Activated effector memory CD4-positive, alpha-beta T cell treated with anti-CD3 and anti-CD28 coated beads, Interleukin-2, amount 50 U/mL, for 16 hours (primary cell): ENCODE results near the gene ADPRM.

ENCODE experiments used
- DNase-seq: peaks from one replicate; pipeline ENCODE4 v3.0.0-alpha.2; 2020

Gene ADPRM

GRCh38 chr17:10743316-10744009, 46.1 kb downstream of the ADPRM start:
- DNase-seq, result no peak

DNA sequence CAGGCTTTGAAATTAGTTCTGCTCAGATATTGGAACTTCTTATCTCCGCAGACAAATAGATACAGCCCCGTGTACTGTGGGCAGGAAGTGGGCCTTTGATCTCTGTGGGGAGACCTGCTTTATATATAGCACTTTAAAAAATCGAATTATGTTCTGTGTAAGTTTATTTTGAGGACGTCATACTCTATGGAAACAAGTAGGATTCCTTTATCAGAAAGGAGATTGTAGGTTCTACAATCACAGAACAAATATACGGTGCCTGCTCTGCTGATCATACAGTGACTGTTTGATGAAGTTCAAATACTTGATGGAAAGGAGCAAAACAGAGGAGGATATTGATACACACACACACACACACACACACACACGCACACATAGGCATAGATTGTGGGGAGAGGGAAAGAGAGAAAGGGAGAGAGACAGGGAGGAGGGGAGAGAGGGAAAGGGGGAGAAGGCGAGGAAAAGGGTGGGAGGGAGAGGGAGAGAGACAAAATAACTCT, 47.2 kb downstream of the ADPRM start:
- DNase-seq, result no peak

DNA sequence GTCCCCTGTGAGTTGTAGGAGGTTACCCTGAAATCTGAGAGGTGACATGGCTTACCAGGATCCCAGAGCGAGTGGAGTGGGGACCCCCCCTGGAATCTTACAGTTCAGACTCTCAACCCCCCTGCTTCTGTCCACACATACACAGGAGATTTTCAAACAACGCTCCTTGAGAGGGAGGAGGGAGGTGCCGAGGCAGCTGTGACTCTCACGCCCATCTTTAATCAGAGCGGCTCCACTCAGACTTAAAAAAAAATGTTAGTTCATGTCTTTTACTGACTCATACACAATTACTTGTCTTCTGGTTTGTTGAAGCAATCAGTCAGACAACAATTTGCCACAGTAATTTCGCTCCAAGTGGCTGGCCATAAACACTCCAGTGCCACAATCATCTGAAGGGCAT, 47.8 kb downstream of the ADPRM start:
- no peak for DNase-seq

- DNase-seq, result no peak
Measured at GRCh38 chr17:10748531-10749181, 51.3 kb downstream of the ADPRM start.

DNA sequence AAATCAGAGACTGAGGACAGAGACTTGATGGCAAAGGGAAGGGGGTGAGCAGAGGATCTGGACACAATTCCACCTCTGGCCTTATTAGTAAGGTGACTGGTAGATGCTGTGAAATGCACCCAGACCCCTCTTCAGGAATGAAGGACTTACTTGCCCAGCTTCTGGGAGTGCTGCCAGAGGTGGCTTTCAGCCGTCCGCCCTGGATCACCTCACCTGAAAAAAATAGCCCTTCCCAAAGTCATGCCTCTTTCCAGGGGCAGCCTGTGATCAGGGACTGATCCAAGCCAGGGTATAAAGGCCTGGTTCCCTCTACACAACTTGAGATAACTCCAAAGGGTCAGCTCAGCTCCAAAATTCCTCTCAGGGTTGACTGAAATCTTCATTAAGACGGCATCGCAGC, 52.8 kb downstream of the ADPRM start:
- no peak for DNase-seq

GRCh38 chr17:10751563-10751962, 54.2 kb downstream of the ADPRM start:
- no peak for DNase-seq

DNA sequence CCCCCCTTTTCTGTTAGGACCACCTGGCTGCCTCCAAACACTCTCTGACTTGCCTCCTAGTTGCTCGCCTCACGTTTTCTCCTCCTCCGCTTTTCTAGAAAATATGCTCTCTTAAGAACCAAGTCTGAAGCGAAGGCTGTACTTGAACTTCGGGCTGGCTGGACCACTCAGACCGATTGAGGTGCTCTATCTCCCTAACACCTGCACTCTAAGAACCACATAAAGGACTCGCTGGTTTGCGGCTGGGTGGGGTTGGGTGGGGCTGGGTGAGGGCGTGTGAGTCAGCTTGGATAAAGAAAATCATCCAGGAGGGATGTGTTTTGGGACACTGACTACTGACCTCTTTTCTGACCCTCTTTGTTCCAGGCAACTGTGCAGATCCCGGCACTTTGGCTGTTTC, 55.3 kb downstream of the ADPRM start:
- no peak for DNase-seq

DNA sequence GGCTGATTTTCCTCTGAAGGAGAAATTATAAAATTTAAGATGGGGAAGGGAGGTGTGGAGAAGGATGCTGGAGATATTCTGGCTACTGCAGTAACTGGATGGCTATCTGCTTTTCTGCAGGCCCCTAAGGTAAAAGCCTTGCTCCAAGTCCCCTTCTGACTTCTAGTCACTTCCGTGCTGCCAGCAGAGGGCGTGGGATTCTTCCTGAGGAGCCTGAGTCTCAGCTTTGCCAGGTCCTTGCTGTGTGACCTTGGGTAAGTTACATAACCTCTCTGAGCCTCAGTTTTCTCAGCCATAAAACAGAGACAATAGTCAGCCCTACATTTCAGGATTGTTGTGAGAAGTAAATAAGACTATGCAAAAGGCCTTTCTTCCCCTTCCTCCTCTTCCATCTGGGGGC, 56.7 kb downstream of the ADPRM start:
- peak; percentile 70 for DNase-seq

DNA sequence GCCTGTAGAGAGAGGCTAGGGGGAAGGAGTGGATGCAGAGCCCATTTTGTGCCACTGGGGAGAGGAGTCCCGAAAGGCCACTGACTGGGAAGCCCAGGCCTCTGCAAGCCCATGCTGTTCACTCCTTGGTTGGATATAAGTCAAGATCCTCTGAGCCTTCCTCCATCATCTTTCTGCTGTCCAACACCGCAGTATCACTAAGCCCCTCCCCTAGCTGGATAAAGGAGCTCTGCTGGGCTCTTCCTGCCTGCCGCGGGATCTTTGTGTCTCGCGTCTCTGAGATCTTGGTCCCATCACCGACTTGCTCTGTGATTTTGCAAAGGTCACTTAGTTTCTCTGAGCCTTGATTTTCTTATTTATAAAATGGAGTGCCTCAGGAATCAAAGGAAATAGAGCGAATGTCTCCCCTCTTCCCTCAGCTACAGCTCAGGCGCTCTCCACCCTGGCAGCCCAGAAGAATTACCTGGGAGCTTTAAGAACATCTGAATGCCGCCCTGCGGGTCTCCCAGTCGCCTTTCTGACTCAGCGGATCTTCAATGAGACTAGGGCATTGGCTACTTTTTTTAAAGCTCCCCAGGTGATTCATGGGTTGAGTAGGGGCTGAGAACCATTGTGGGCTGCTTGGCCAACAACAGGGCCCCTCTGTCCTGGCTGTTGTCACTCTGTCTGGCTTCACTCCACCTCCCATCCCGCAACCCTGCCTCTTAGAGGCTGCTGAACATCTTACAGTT, 57.6 kb downstream of the ADPRM start:
- no peak for DNase-seq

DNA sequence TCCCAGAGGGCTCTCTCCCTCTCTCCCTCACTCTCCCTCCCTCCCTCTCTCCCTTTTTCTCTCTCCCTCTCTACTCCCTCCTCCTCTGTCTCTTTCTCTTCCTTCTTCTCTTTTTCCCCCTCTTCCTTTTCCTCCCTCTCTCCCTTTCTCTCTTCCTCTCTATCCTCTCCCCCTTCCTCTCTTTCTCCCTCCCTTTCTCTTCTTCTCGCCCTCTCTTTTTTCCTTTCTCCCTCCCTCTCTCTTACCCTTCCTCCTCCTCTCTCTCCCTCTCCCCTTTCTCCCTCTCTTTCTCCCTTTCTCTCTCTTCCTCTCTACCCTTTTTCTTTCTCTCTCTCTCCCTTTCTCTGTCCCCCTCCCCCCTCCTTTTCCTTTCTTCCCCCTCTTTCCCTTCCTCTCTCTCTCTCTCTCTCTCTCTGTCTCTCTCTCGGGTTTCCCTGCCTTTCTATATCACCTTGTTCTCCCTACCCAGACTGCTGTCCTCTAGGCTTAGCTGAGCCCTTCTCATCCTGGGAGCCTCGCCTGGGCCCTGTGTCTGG, 58.3 kb downstream of the ADPRM start:
- DNase-seq, result no peak

GRCh38 chr17:10756185-10756584, 58.8 kb downstream of the ADPRM start:
- no peak for DNase-seq

DNA sequence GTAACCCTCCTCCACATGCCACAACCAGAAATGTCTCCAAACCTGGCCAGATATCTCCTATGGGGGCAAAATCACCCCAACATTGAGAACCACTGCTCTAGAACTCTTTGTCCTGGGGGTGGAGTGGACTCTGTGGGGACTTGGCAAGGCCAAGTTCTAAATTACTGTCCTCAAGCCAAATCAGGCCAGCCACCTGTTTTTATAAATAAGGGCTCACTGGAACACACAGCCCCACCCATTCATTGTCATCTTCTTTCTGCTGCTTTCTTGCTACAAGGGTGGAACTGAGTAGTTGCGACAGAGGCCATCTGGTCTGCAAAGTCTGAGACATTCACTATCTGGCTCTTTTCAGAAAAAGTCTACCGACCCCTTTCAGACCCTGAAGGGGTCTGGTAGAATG, 59.2 kb downstream of the ADPRM start:
- no peak for DNase-seq

- no peak for DNase-seq
Measured at GRCh38 chr17:10757067-10757466, 59.7 kb downstream of the ADPRM start.

DNA sequence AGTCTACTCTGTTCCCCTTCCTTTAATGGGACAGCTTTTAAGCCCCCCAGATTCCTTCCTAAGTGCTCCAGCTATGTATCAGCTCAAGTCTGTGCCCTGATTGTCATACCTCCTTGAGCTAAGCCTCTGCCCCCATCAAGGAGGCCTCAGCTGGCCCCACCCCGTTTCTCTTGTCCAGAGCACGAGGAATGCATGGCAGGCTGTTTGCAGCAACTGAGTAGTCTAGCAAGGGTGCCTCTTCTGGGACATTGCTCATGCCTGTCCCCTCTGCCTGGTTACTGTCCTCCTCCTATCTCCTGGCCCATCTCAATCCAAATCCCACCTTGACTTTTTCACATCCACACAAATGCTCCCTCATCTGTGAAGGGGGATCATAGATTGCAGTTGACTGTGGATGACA, 60.3 kb downstream of the ADPRM start:
- DNase-seq, result peak; percentile 19

GRCh38 chr17:10758062-10758461, 60.7 kb downstream of the ADPRM start:
- peak; percentile 22 for DNase-seq
